Measurements from ENCODE around the gene CAPN3.
A peak's percentile ranks its signal among the peaks of the same experiment; 100 is the strongest.

Gene CAPN3

GRCh38 chr15:42405863-42406482 is 46.7 kb downstream of the CAPN3 start:
- no peak for DNase-seq (ENCODE audit: low read depth in 1 of 2, low spot score in 1 of 2)
- in situ Hi-C loops (cut with HindIII; ENCODE audit: low pct_unique_long_range_greater_than_20kb, low sequenced_read_pairs), result no loop called here

GRCh38 chr15:42408178-42408577 is 48.9 kb downstream of the CAPN3 start:
- TF ChIP-seq JUND (IDR thresholded peaks at IDR 0.05; ENCODE audit: low read depth), result no peak
- in situ Hi-C loops (cut with HindIII; ENCODE audit: low pct_unique_long_range_greater_than_20kb, low sequenced_read_pairs), result no loop called here
- no peak for DNase-seq (ENCODE audit: low read depth in 1 of 2, low spot score in 1 of 2)

More at GRCh38 chr15:42405863-42406482, 46.7 kb downstream of the CAPN3 start:
- no peak for TF ChIP-seq JUND (IDR thresholded peaks at IDR 0.05; ENCODE audit: low read depth)

- no peak for TF ChIP-seq JUND (IDR thresholded peaks at IDR 0.05; ENCODE audit: low read depth)
Measured at GRCh38 chr15:42409011-42409410, 49.7 kb downstream of the CAPN3 start.

GRCh38 chr15:42411884-42412283 is 52.6 kb downstream of the CAPN3 start:
- no peak for TF ChIP-seq JUND (IDR thresholded peaks at IDR 0.05; ENCODE audit: low read depth)
- DNase-seq (ENCODE audit: low read depth in 1 of 2, low spot score in 1 of 2), result no peak
- in situ Hi-C loops (cut with HindIII; ENCODE audit: low pct_unique_long_range_greater_than_20kb, low sequenced_read_pairs), result no loop called here

More at GRCh38 chr15:42409011-42409410, 49.7 kb downstream of the CAPN3 start:
- DNase-seq (ENCODE audit: low read depth in 1 of 2, low spot score in 1 of 2), result no peak
- in situ Hi-C loops (cut with HindIII; ENCODE audit: low pct_unique_long_range_greater_than_20kb, low sequenced_read_pairs), result no loop called here

- in situ Hi-C loops (cut with HindIII; ENCODE audit: low pct_unique_long_range_greater_than_20kb, low sequenced_read_pairs), result no loop called here
- no peak for TF ChIP-seq JUND (IDR thresholded peaks at IDR 0.05; ENCODE audit: low read depth)
- no peak for DNase-seq (ENCODE audit: low read depth in 1 of 2, low spot score in 1 of 2)
Measured at GRCh38 chr15:42413920-42414319, 54.6 kb downstream of the CAPN3 start.

- TF ChIP-seq JUND (IDR thresholded peaks at IDR 0.05; ENCODE audit: low read depth), result no peak
- in situ Hi-C loops (cut with HindIII; ENCODE audit: low pct_unique_long_range_greater_than_20kb, low sequenced_read_pairs), result no loop called here
- no peak for DNase-seq (ENCODE audit: low read depth in 1 of 2, low spot score in 1 of 2)
Measured at GRCh38 chr15:42419369-42419768, 60.1 kb downstream of the CAPN3 start.

- in situ Hi-C loops (cut with HindIII; ENCODE audit: low pct_unique_long_range_greater_than_20kb, low sequenced_read_pairs), result no loop called here
- no peak for TF ChIP-seq JUND (IDR thresholded peaks at IDR 0.05; ENCODE audit: low read depth)
- no peak for DNase-seq (ENCODE audit: low read depth in 1 of 2, low spot score in 1 of 2)
Measured at GRCh38 chr15:42421376-42421775, 62.1 kb downstream of the CAPN3 start.

- DNase-seq (ENCODE audit: low read depth in 1 of 2, low spot score in 1 of 2), result no peak
- no peak for TF ChIP-seq JUND (IDR thresholded peaks at IDR 0.05; ENCODE audit: low read depth)
- in situ Hi-C loops (cut with HindIII; ENCODE audit: low pct_unique_long_range_greater_than_20kb, low sequenced_read_pairs), result no loop called here
Measured at GRCh38 chr15:42427429-42428223, 68.3 kb downstream of the CAPN3 start.

GRCh38 chr15:42444415-42445063 is 85.2 kb downstream of the CAPN3 start:
- in situ Hi-C loops (cut with HindIII; ENCODE audit: low pct_unique_long_range_greater_than_20kb, low sequenced_read_pairs), result no loop called here
- no peak for TF ChIP-seq JUND (IDR thresholded peaks at IDR 0.05; ENCODE audit: low read depth)
- peak in 1 of 2 experiments; percentile 60 for DNase-seq (ENCODE audit: low read depth in 1 of 2, low spot score in 1 of 2)

GRCh38 chr15:42445551-42445950 is 86.2 kb downstream of the CAPN3 start:
- TF ChIP-seq JUND (IDR thresholded peaks at IDR 0.05; ENCODE audit: low read depth), result no peak
- in situ Hi-C loops (cut with HindIII; ENCODE audit: low pct_unique_long_range_greater_than_20kb, low sequenced_read_pairs), result no loop called here
- DNase-seq (ENCODE audit: low read depth in 1 of 2, low spot score in 1 of 2), result no peak

GRCh38 chr15:42447599-42447998 is 88.3 kb downstream of the CAPN3 start:
- in situ Hi-C loops (cut with HindIII; ENCODE audit: low pct_unique_long_range_greater_than_20kb, low sequenced_read_pairs), result no loop called here
- no peak for DNase-seq (ENCODE audit: low read depth in 1 of 2, low spot score in 1 of 2)
- TF ChIP-seq JUND (IDR thresholded peaks at IDR 0.05; ENCODE audit: low read depth), result no peak

GRCh38 chr15:42448281-42448680 is 89.0 kb downstream of the CAPN3 start:
- no peak for DNase-seq (ENCODE audit: low read depth in 1 of 2, low spot score in 1 of 2)
- no peak for TF ChIP-seq JUND (IDR thresholded peaks at IDR 0.05; ENCODE audit: low read depth)
- in situ Hi-C loops (cut with HindIII; ENCODE audit: low pct_unique_long_range_greater_than_20kb, low sequenced_read_pairs), result no loop called here

All from T47D (cell line).